HepG2 (cell line): Measurements from ENCODE around the gene FAM222A. TPM values are rescaled to one million over a fixed set of nuclear protein-coding genes. Genes with fewer than 3 reads are reported as not detected.

Source experiments
- ELF3 ChIP-seq: IDR thresholded peaks from 2 replicates; pipeline ENCODE4 v1.6.1; 2016; ENCODE audit warnings: missing genetic modification reagents, missing compliant biosample characterization
- GTF2F1 ChIP-seq: fragments of 150-350 bp; IDR thresholded peaks from 2 replicates; pipeline ENCODE4 v1.6.1; 2014; ENCODE audit warnings: low read length
- KLF11 ChIP-seq: IDR thresholded peaks from 2 replicates; pipeline ENCODE4 v1.6.1; 2016; ENCODE audit warnings: missing compliant biosample characterization
- NFYB ChIP-seq: sonication (generic); formaldehyde crosslinking; IDR thresholded peaks from 2 replicates; pipeline ENCODE4 v1.4.0; 2020; ENCODE audit warnings: missing genetic modification reagents
- PLRG1 ChIP-seq: fragments of 450-650 bp; conservative IDR thresholded peaks from 2 replicates; pipeline ENCODE4 v1.6.1; 2016
- POLR2G ChIP-seq: fragments of 200-400 bp; formaldehyde crosslinking; IDR thresholded peaks from 2 replicates; pipeline ENCODE4 v1.6.1; 2018; ENCODE audit warnings: mild to moderate bottlenecking, low read depth, low read length, moderate library complexity
- TCF7L2 ChIP-seq: IDR thresholded peaks from 2 replicates; pipeline ENCODE4 v1.6.1; 2011; ENCODE audit warnings: mild to moderate bottlenecking, low read depth, low read length, moderate library complexity
- ZNF235 ChIP-seq: sonication (generic); formaldehyde crosslinking; IDR thresholded peaks from 2 replicates; pipeline ENCODE4 v1.8.1; 2023; ENCODE audit warnings: mild to moderate bottlenecking, missing genetic modification reagents, borderline replicate concordance
- ZNF468 ChIP-seq: sonication (generic); formaldehyde crosslinking; IDR thresholded peaks from 2 replicates; pipeline ENCODE4 v1.8.0; 2022; ENCODE audit warnings: mild to moderate bottlenecking, moderate library complexity, missing genetic modification reagents
- ZNF570 ChIP-seq: sonication (generic); formaldehyde crosslinking; IDR thresholded peaks from 2 replicates; pipeline ENCODE4 v1.4.0; 2020; ENCODE audit warnings: mild to moderate bottlenecking, missing genetic modification reagents, borderline replicate concordance
- ZNF737 ChIP-seq: sonication (generic); formaldehyde crosslinking; IDR thresholded peaks from 2 replicates; pipeline ENCODE4 v1.5.0; 2020; ENCODE audit warnings: missing genetic modification reagents, mild to moderate bottlenecking, borderline replicate concordance
- ZNF788 ChIP-seq: sonication (generic); formaldehyde crosslinking; IDR thresholded peaks from 2 replicates; pipeline ENCODE4 v1.5.0; 2020; ENCODE audit warnings: mild to moderate bottlenecking, missing genetic modification reagents, borderline replicate concordance
- ZNF839 ChIP-seq: sonication (generic); formaldehyde crosslinking; IDR thresholded peaks from 2 replicates; pipeline ENCODE4 v1.4.0; 2020; ENCODE audit warnings: missing genetic modification reagents, mild to moderate bottlenecking, borderline replicate concordance
- polyA plus RNA-seq, 8 experiments: library from polyadenylated mRNA; depleted of rRNA in 3 of 8; stranded (reverse) in 7 of 8; unstranded in 1 of 8; fragments of >200 nt; fragmentation: Illumina TruSeq in 4 of 8; extraction: Trizol in 4 of 8; gene quantifications; 2 replicates each; pipeline versions ENCODE4 v1.2.1 to v1.2.3, GENCODE V29; 2011 to 2016; ENCODE audit warnings: low read depth in 4 of 8, missing spikeins in 1 of 8, mixed read lengths in 1 of 8; ENCODE audit not compliant: insufficient read depth in 1 of 8
- total RNA-seq, 5 experiments: library from RNA; depleted of rRNA; stranded (reverse); fragments of >200 nt; fragmentation: Illumina TruSeq; extraction: Trizol; gene quantifications; 2 replicates each; pipeline ENCODE4 v1.2.3, GENCODE V29; 2016; ENCODE audit warnings: low read depth in 1 of 5
- TF ChIP-seq, protein P1 (sequence below): sonication (generic); formaldehyde crosslinking; IDR thresholded peaks from 2 replicates; pipeline ENCODE4 v1.5.0; 2020; ENCODE audit warnings: missing genetic modification reagents
- TF ChIP-seq, protein P2 (sequence below): sonication (generic); formaldehyde crosslinking; IDR thresholded peaks from 2 replicates; pipeline ENCODE4 v1.4.0; 2020; ENCODE audit warnings: missing genetic modification reagents; ENCODE audit errors: not compliant biosample characterization
- TF ChIP-seq, protein P3 (sequence below): sonication (generic); formaldehyde crosslinking; IDR thresholded peaks from 2 replicates; pipeline ENCODE4 v1.4.0; 2020; ENCODE audit warnings: low read depth, mild to moderate bottlenecking, missing genetic modification reagents
- TF ChIP-seq, protein P4 (sequence below): IDR thresholded peaks from 2 replicates; pipeline ENCODE4 v1.6.1; 2018; ENCODE audit warnings: missing genetic modification reagents, mild to moderate bottlenecking, missing compliant biosample characterization
- TF ChIP-seq, protein P5 (sequence below): IDR thresholded peaks from 2 replicates; pipeline ENCODE4 v1.6.1; 2016
- TF ChIP-seq, protein P6 (sequence below): sonication (generic); formaldehyde crosslinking; IDR thresholded peaks from 2 replicates; pipeline ENCODE4 v1.9.0; 2021; ENCODE audit warnings: missing genetic modification reagents, borderline replicate concordance
- TF ChIP-seq, protein P7 (sequence below): sonication (generic); formaldehyde crosslinking; IDR thresholded peaks from 2 replicates; pipeline ENCODE4 v1.5.0; 2020; ENCODE audit warnings: mild to moderate bottlenecking, missing genetic modification reagents, moderate library complexity

Gene FAM222A
- total and polyA plus RNA-seq, 2 of the 13 experiments (the other 11 are each of a cell fraction or from before 2014, with no cell fraction given): 2.7 to 9.6 TPM

DNA sequence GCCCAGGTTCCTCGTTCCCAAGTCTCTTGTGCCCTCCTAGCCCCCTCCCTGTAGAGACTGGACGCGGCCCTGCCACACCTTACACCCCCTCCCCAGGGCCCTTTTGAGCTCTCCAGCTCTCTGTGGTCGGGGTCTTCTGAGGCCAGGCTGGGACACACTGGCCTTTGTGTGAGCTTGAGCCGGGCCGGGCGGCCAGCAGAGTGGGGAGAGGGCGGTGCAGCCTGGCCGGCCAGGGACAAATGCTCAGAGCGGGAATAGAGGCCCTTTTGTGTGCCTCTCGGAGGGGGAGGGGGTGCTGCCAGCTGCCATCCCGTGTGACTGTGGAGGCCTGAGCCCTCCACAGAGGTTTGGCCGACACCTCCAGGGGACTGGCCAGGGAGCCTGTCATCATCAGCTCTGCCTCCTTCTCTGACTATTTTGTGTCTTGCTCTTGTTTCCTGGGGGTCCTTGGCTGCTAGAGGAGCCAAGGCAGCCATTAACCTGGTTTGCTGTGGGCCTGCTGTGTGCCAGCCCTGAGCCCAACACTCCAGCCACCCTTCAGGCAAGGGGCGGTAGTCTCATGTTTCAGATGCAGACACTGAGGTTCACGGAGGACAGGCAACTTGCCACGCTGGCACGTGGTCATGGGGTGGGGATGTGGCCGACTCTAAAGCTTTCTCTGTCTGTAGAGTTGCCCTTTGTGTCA lies 13.6 kb downstream of the FAM222A start (continued):
- TF ChIP-seq, protein P1, sequence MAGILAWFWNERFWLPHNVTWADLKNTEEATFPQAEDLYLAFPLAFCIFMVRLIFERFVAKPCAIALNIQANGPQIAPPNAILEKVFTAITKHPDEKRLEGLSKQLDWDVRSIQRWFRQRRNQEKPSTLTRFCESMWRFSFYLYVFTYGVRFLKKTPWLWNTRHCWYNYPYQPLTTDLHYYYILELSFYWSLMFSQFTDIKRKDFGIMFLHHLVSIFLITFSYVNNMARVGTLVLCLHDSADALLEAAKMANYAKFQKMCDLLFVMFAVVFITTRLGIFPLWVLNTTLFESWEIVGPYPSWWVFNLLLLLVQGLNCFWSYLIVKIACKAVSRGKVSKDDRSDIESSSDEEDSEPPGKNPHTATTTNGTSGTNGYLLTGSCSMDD (CRISPR knock-in tag): no peak
- TF ChIP-seq ZNF570 (CRISPR knock-in tag) (no peak), ZNF839 (no peak), ELF3 (CRISPR knock-in tag) (no peak; the same call in 1 of the 2 replicates), NFYB (CRISPR knock-in tag) (no peak), TCF7L2 (no peak), ZNF235 (CRISPR knock-in tag) (no peak), KLF11 (CRISPR knock-in tag) (peak; percentile 32; the same call in 1 of the 2 replicates), PLRG1 (no peak), ZNF737 (CRISPR knock-in tag) (no peak), GTF2F1 (no peak), POLR2G (peak; percentile 72), ZNF468 (CRISPR knock-in tag) (no peak), ZNF788 (CRISPR knock-in tag) (0 out of 2 replicates have a peak, but pooled peaks have one; percentile 42)
- TF ChIP-seq, protein P2, sequence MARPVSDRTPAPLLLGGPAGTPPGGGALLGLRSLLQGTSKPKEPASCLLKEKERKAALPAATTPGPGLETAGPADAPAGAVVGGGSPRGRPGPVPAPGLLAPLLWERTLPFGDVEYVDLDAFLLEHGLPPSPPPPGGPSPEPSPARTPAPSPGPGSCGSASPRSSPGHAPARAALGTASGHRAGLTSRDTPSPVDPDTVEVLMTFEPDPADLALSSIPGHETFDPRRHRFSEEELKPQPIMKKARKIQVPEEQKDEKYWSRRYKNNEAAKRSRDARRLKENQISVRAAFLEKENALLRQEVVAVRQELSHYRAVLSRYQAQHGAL (CRISPR knock-in tag): no peak
- TF ChIP-seq, protein P3, sequence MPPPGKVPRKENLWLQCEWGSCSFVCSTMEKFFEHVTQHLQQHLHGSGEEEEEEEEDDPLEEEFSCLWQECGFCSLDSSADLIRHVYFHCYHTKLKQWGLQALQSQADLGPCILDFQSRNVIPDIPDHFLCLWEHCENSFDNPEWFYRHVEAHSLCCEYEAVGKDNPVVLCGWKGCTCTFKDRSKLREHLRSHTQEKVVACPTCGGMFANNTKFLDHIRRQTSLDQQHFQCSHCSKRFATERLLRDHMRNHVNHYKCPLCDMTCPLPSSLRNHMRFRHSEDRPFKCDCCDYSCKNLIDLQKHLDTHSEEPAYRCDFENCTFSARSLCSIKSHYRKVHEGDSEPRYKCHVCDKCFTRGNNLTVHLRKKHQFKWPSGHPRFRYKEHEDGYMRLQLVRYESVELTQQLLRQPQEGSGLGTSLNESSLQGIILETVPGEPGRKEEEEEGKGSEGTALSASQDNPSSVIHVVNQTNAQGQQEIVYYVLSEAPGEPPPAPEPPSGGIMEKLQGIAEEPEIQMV: no peak
- TF ChIP-seq, protein P4, sequence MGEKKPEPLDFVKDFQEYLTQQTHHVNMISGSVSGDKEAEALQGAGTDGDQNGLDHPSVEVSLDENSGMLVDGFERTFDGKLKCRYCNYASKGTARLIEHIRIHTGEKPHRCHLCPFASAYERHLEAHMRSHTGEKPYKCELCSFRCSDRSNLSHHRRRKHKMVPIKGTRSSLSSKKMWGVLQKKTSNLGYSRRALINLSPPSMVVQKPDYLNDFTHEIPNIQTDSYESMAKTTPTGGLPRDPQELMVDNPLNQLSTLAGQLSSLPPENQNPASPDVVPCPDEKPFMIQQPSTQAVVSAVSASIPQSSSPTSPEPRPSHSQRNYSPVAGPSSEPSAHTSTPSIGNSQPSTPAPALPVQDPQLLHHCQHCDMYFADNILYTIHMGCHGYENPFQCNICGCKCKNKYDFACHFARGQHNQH (CRISPR knock-in tag): no peak
- TF ChIP-seq, protein P5, sequence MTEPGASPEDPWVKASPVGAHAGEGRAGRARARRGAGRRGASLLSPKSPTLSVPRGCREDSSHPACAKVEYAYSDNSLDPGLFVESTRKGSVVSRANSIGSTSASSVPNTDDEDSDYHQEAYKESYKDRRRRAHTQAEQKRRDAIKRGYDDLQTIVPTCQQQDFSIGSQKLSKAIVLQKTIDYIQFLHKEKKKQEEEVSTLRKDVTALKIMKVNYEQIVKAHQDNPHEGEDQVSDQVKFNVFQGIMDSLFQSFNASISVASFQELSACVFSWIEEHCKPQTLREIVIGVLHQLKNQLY (CRISPR knock-in tag): no peak
- TF ChIP-seq, protein P6, sequence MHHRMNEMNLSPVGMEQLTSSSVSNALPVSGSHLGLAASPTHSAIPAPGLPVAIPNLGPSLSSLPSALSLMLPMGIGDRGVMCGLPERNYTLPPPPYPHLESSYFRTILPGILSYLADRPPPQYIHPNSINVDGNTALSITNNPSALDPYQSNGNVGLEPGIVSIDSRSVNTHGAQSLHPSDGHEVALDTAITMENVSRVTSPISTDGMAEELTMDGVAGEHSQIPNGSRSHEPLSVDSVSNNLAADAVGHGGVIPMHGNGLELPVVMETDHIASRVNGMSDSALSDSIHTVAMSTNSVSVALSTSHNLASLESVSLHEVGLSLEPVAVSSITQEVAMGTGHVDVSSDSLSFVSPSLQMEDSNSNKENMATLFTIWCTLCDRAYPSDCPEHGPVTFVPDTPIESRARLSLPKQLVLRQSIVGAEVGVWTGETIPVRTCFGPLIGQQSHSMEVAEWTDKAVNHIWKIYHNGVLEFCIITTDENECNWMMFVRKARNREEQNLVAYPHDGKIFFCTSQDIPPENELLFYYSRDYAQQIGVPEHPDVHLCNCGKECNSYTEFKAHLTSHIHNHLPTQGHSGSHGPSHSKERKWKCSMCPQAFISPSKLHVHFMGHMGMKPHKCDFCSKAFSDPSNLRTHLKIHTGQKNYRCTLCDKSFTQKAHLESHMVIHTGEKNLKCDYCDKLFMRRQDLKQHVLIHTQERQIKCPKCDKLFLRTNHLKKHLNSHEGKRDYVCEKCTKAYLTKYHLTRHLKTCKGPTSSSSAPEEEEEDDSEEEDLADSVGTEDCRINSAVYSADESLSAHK (CRISPR knock-in tag): no peak
- TF ChIP-seq, protein P7, sequence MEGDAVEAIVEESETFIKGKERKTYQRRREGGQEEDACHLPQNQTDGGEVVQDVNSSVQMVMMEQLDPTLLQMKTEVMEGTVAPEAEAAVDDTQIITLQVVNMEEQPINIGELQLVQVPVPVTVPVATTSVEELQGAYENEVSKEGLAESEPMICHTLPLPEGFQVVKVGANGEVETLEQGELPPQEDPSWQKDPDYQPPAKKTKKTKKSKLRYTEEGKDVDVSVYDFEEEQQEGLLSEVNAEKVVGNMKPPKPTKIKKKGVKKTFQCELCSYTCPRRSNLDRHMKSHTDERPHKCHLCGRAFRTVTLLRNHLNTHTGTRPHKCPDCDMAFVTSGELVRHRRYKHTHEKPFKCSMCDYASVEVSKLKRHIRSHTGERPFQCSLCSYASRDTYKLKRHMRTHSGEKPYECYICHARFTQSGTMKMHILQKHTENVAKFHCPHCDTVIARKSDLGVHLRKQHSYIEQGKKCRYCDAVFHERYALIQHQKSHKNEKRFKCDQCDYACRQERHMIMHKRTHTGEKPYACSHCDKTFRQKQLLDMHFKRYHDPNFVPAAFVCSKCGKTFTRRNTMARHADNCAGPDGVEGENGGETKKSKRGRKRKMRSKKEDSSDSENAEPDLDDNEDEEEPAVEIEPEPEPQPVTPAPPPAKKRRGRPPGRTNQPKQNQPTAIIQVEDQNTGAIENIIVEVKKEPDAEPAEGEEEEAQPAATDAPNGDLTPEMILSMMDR (CRISPR knock-in tag): 0 out of 2 replicates have a peak, but pooled peaks have one; percentile 22
